OCI-LY1 (cell line): Measurements from ENCODE around the gene NCAM1.

ENCODE experiments used
- H2AFZ ChIP-seq: fragments of 200-600 bp; sonication (generic), shearing (Covaris generic); 2 replicates; pipeline ENCODE4 v1.6.0; 2014; ENCODE audit warnings: antibody characterized with exemption, mild to moderate bottlenecking, low read length
- H3F3A ChIP-seq: fragments of 200-600 bp; sonication (generic), shearing (Covaris generic); 2 replicates; pipeline ENCODE4 v1.6.0; 2014; ENCODE audit warnings: mild to moderate bottlenecking, antibody characterized with exemption, low read length, moderate library complexity; ENCODE audit not compliant: insufficient read depth
- H3K27ac ChIP-seq: fragments of 200-600 bp; sonication (generic); 2 replicates; pipeline ENCODE4 v1.5.1; 2014; ENCODE audit warnings: low read length, mixed run types, mild to moderate bottlenecking, low read depth; ENCODE audit not compliant: poor library complexity, severe bottlenecking
- H3K27me3 ChIP-seq: fragments of 200-600 bp; sonication (generic); 2 replicates; pipeline ENCODE4 v1.6.0; 2014; ENCODE audit warnings: antibody characterized with exemption, mild to moderate bottlenecking, low read length, moderate library complexity; ENCODE audit not compliant: insufficient read depth
- H3K36me3 ChIP-seq: fragments of 200-600 bp; sonication (generic); 2 replicates; pipeline ENCODE4 v1.6.1; 2014; ENCODE audit warnings: mild to moderate bottlenecking, antibody characterized with exemption, low read length, moderate library complexity, mixed read lengths; ENCODE audit not compliant: insufficient read depth
- H3K4me1 ChIP-seq: fragments of 200-600 bp; sonication (generic); 2 replicates; pipeline ENCODE4 v1.5.1; 2014; ENCODE audit warnings: mild to moderate bottlenecking, low read length, moderate library complexity; ENCODE audit not compliant: insufficient read depth, severe bottlenecking
- H3K4me2 ChIP-seq: fragments of 200-600 bp; sonication (generic), shearing (Covaris generic); 2 replicates; pipeline ENCODE4 v1.6.1; 2014; ENCODE audit warnings: low read length
- H3K4me3 ChIP-seq: fragments of 200-600 bp; sonication (generic); 2 replicates; pipeline ENCODE4 v1.5.1; 2014; ENCODE audit warnings: low read length, low read depth, mild to moderate bottlenecking, mixed read lengths; ENCODE audit not compliant: poor library complexity, severe bottlenecking
- H3K79me2 ChIP-seq: fragments of 200-600 bp; shearing (Covaris generic); 2 replicates; pipeline ENCODE4 v1.6.1; 2016; ENCODE audit warnings: mixed run types, low read length, mixed read lengths; ENCODE audit not compliant: insufficient read depth
- H3K9ac ChIP-seq: fragments of 200-600 bp; sonication (generic), shearing (Covaris generic); 2 replicates; pipeline ENCODE4 v1.6.1; 2014; ENCODE audit warnings: mild to moderate bottlenecking, low read length, mixed read lengths
- H3K9me2 ChIP-seq: fragments of 200-600 bp; sonication (generic), shearing (Covaris generic); 2 replicates; pipeline ENCODE4 v1.6.1; 2014; ENCODE audit warnings: low read depth, mild to moderate bottlenecking, low read length, mixed read lengths
- H3K9me3 ChIP-seq: fragments of 200-600 bp; shearing (Covaris generic); 2 replicates; pipeline ENCODE4 v1.6.1; 2014; ENCODE audit warnings: low read length, mixed read lengths
- H4K20me1 ChIP-seq: fragments of 200-600 bp; sonication (generic), shearing (Covaris generic); 2 replicates; pipeline ENCODE4 v1.6.0; 2016; ENCODE audit warnings: mild to moderate bottlenecking, low read length; ENCODE audit not compliant: insufficient read depth
- EZH2 ChIP-seq: fragments of 200-600 bp; sonication (generic), shearing (Covaris generic); IDR thresholded peaks from 2 replicates; pipeline ENCODE4 v1.8.0; 2017; ENCODE audit warnings: borderline replicate concordance, mixed run types, mild to moderate bottlenecking, antibody characterized with exemption, low read length, moderate library complexity, mixed read lengths
- TF ChIP-seq, protein P1 (sequence below): fragments of 200-600 bp; sonication (generic), shearing (Covaris generic); IDR thresholded peaks from 2 replicates; pipeline ENCODE4 v1.5.1; 2017; ENCODE audit warnings: mild to moderate bottlenecking, antibody characterized with exemption, low read length, moderate library complexity, mixed read lengths

Gene NCAM1

DNA sequence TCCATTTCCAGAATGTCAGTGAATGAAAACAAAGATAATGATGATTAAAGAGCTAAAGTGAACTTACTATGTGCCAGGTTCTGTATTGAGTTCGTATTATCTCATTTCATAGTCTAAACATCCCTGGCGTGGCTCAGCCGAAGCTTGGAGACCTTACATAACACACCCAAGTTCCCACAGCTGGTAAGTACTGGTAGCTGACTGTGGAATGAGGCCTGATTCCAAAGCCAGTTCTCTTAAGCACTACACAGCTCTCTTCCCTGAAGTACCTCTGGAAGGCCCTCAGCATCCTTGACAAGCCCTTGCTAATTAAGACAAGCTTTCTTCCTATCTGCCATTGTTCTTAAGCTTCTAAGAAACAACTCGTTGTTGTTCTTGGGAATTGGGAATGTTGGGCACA, 28.6 kb upstream of the NCAM1 start:
- TF ChIP-seq, protein P1, sequence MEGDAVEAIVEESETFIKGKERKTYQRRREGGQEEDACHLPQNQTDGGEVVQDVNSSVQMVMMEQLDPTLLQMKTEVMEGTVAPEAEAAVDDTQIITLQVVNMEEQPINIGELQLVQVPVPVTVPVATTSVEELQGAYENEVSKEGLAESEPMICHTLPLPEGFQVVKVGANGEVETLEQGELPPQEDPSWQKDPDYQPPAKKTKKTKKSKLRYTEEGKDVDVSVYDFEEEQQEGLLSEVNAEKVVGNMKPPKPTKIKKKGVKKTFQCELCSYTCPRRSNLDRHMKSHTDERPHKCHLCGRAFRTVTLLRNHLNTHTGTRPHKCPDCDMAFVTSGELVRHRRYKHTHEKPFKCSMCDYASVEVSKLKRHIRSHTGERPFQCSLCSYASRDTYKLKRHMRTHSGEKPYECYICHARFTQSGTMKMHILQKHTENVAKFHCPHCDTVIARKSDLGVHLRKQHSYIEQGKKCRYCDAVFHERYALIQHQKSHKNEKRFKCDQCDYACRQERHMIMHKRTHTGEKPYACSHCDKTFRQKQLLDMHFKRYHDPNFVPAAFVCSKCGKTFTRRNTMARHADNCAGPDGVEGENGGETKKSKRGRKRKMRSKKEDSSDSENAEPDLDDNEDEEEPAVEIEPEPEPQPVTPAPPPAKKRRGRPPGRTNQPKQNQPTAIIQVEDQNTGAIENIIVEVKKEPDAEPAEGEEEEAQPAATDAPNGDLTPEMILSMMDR = no peak
- no peak for TF ChIP-seq EZH2
- Histone ChIP-seq H4K20me1 (no peaks in the 10 kb centered on the region), H3K27ac (no peak overlapping the region), H3K9ac (no peak overlapping the region), H3K36me3 (no peaks in the 10 kb centered on the region), H2AFZ (no peak overlapping the region), H3F3A (no peaks in the 10 kb centered on the region), H3K79me2 (no peaks in the 10 kb centered on the region), H3K4me1 (no peaks in the 10 kb centered on the region), H3K4me3 (no peak overlapping the region), H3K9me3 (no peaks in the 10 kb centered on the region), H3K4me2 (no peak overlapping the region), H3K27me3 (no peaks in the 10 kb centered on the region; the same call in 1 of the 2 replicates), H3K9me2 (no peaks in the 10 kb centered on the region)

DNA sequence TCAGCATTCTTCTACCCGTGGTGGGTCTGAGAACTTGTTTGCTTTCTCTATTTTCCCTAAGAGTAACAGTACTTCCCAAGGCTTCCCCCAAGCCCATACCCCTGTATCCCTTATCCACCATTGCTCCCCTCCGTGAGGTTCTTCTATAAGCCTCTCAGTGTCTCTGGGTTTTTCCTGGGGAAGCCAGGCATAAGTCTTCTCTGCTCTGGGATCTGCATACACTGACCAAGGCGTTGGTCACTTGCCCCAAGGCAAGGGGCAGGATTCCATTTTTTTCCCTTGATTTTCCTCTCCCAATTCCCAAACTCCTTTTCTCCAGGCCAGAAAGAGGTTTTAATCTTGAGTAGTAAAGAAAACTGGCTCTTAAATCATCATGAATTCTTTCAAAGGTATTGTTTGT, 27.2 kb upstream of the NCAM1 start:
- H3K9me2 ChIP-seq = no peaks in the 10 kb centered on the region

DNA sequence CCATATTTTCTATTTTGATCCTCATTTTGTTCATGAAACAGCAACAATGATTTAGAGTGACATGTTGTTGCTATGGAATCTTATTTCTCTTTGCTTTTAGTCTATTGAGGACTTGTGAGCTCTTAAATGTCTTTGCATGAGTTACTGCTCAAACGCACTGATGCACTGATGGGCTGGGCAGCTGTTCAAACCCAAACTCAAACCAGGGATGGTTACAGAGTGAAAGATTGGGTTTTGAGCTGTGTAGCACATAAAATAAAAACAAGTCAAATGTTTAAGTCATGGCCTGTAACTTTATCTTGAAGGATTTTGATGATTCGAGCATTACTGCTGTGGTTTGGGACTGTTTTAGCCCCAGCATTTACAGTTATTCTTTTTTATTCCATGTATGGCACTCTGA, 20.1 kb upstream of the NCAM1 start:
- Histone ChIP-seq H3K27ac (no peak overlapping the region), H3K4me3 (no peak overlapping the region), H3K9me3 (no peaks in the 10 kb centered on the region), H3K79me2 (no peaks in the 10 kb centered on the region), H3K27me3 (no peaks in the 10 kb centered on the region), H3K4me2 (no peak overlapping the region), H3K9me2 (no peaks in the 10 kb centered on the region), H3F3A (no peaks in the 10 kb centered on the region), H3K9ac (no peak overlapping the region), H4K20me1 (peaks cover 2% of the 10 kb centered on the region; the same call in 1 of the 2 replicates), H3K4me1 (no peaks in the 10 kb centered on the region), H2AFZ (no peak overlapping the region), H3K36me3 (no peaks in the 10 kb centered on the region)
- no peak for TF ChIP-seq EZH2
- TF ChIP-seq, protein P1 = no peak

More for the DNA sequence above, 27.2 kb upstream of the NCAM1 start:
- Histone ChIP-seq H3K27ac (no peak overlapping the region), H3K9me3 (no peaks in the 10 kb centered on the region), H2AFZ (no peak overlapping the region), H3K4me3 (no peak overlapping the region), H3K4me1 (no peaks in the 10 kb centered on the region), H3K36me3 (no peaks in the 10 kb centered on the region), H3K4me2 (no peak overlapping the region), H3F3A (no peaks in the 10 kb centered on the region), H3K79me2 (no peaks in the 10 kb centered on the region), H4K20me1 (peaks cover 2% of the 10 kb centered on the region; the same call in 1 of the 2 replicates), H3K27me3 (no peaks in the 10 kb centered on the region), H3K9ac (no peak overlapping the region)
- no peak for TF ChIP-seq EZH2
- TF ChIP-seq, protein P1 = no peak
